HG02798 (cell line): Measurements from ENCODE around the gene CASP4.
A peak's percentile ranks its signal among the peaks of the same experiment; 100 is the strongest.
"Not testable (repeated sequence)": the region's sequence is repeated elsewhere in the genome, so short reads cannot be mapped to it uniquely, and the experiment has no call there.

Experiments
- ATAC-seq: cut with Tn5 transposase; IDR thresholded peaks from one replicate; pipeline ENCODE4 v1.9.1; 2021; ENCODE audit warnings: mild to moderate bottlenecking; ENCODE audit not compliant: unreplicated experiment, poor library complexity

Gene CASP4

GRCh38 chr11:104962852-104963251 lies 5.5 kb downstream of the CASP4 start:
- ATAC-seq: no peak

- no peak for ATAC-seq
These were observed 11.1 kb downstream of the CASP4 start for GRCh38 chr11:104957280-104957679.

- no peak for ATAC-seq
These were observed 11.8 kb downstream of the CASP4 start for GRCh38 chr11:104956528-104956927.

- ATAC-seq: peak; percentile 95
These were observed 21.5 kb downstream of the CASP4 start for GRCh38 chr11:104946907-104947306.

GRCh38 chr11:104944076-104944475 lies 24.3 kb downstream of the CASP4 start:
- ATAC-seq: no peak

GRCh38 chr11:104943561-104943960 lies 24.8 kb downstream of the CASP4 start:
- ATAC-seq: no peak

- ATAC-seq: no peak
These were observed 33.8 kb downstream of the CASP4 start for GRCh38 chr11:104934594-104934993.

GRCh38 chr11:104934073-104934472 lies 34.3 kb downstream of the CASP4 start:
- ATAC-seq: not testable (repeated sequence)

- no peak for ATAC-seq
These were observed 39.6 kb downstream of the CASP4 start for GRCh38 chr11:104928811-104929210.

GRCh38 chr11:104926771-104927611 lies 41.4 kb downstream of the CASP4 start:
- ATAC-seq: no peak

GRCh38 chr11:104925850-104926249 lies 42.5 kb downstream of the CASP4 start:
- ATAC-seq: no peak

- ATAC-seq: peak; percentile 87
These were observed 50.1 kb downstream of the CASP4 start for GRCh38 chr11:104918113-104918824.

GRCh38 chr11:104917271-104918112 lies 50.9 kb downstream of the CASP4 start:
- ATAC-seq: peak; percentile 56

GRCh38 chr11:104916442-104916841 lies 51.9 kb downstream of the CASP4 start:
- ATAC-seq: no peak

- no peak for ATAC-seq
These were observed 56.3 kb downstream of the CASP4 start for GRCh38 chr11:104912102-104912501.

GRCh38 chr11:104908186-104908531 lies 60.2 kb downstream of the CASP4 start:
- peak; percentile 28 for ATAC-seq

- ATAC-seq: peak; percentile 94
These were observed 60.7 kb downstream of the CASP4 start for GRCh38 chr11:104907521-104908185.

GRCh38 chr11:104905271-104905670 lies 63.1 kb downstream of the CASP4 start:
- no peak for ATAC-seq

GRCh38 chr11:104899226-104899625 lies 69.1 kb downstream of the CASP4 start:
- ATAC-seq: no peak

- no peak for ATAC-seq
These were observed 69.7 kb downstream of the CASP4 start for GRCh38 chr11:104898685-104899013.
